Spleen (tissue), 11 donors: ENCODE data around the gene PLAA. TPM values are rescaled to one million over a fixed set of nuclear protein-coding genes. Genes with fewer than 3 reads are reported as not detected.
"Not testable (repeated sequence)": the region's sequence is repeated elsewhere in the genome, so short reads cannot be mapped to it uniquely, and the experiment has no call there.

Source experiments
- DNase-seq: peaks from one replicate; pipeline ENCODE4 v3.0.0-alpha.2; 2020
- H3K27ac ChIP-seq, 8 donors: fragments of 200-600 bp; sonication (generic) in 7 of 8; 1 replicate in 4 of 8; 2 replicates in 4 of 8; pipeline versions ENCODE4 v1.5.0 to v1.8.0; 2016 to 2021; ENCODE audit warnings: inconsistent platforms in 4 of 8, mild to moderate bottlenecking in 4 of 8, moderate library complexity in 1 of 8
- H3K27me3 ChIP-seq, 7 donors: fragments of 200-600 bp; sonication (generic) in 6 of 7; replicated peaks in 1 of 7; 1 replicate in 4 of 7; 2 replicates in 3 of 7; pipeline versions ENCODE4 v1.5.0 to v1.8.0; 2016 to 2021; ENCODE audit warnings: inconsistent platforms in 3 of 7, mild to moderate bottlenecking in 1 of 7
- H3K36me3 ChIP-seq, 6 donors: fragments of 200-600 bp; sonication (generic) in 5 of 6; 1 replicate in 4 of 6; 2 replicates in 2 of 6; pipeline versions ENCODE4 v1.5.0 to v1.8.0; 2016 to 2021; ENCODE audit warnings: inconsistent platforms in 2 of 6
- H3K4me1 ChIP-seq, 6 donors: fragments of 200-600 bp; sonication (generic) in 5 of 6; 1 replicate in 3 of 6; 2 replicates in 3 of 6; pipeline versions ENCODE4 v1.5.0 to v1.8.0; 2016 to 2021; ENCODE audit warnings: inconsistent platforms in 3 of 6
- H3K4me3 ChIP-seq, 8 donors: fragments of 200-600 bp; sonication (generic) in 7 of 8; 1 replicate in 4 of 8; 2 replicates in 4 of 8; pipeline versions ENCODE4 v1.5.0 to v1.8.0; 2016 to 2021; ENCODE audit warnings: inconsistent platforms in 4 of 8, mild to moderate bottlenecking in 4 of 8, moderate library complexity in 2 of 8
- H3K9me3 ChIP-seq, 8 donors: fragments of 200-600 bp; sonication (generic) in 7 of 8; 1 replicate in 4 of 8; 2 replicates in 4 of 8; pipeline versions ENCODE4 v1.5.0 to v1.8.0; 2016 to 2021; ENCODE audit warnings: inconsistent platforms in 4 of 8
- CTCF ChIP-seq, 11 experiments: fragments of 200-600 bp in 7 of 11; fragments of 450-650 bp in 4 of 11; sonication (generic) in 4 of 11; IDR thresholded peaks in 8 of 11; conservative IDR thresholded peaks in 3 of 11; 1 replicate in 7 of 11; 2 replicates in 4 of 11; pipeline versions ENCODE4 v1.4.0 to v1.8.0; 2016 to 2021; ENCODE audit warnings: antibody characterized with exemption in 11 of 11, inconsistent platforms in 4 of 11, mild to moderate bottlenecking in 1 of 11
- POLR2A ChIP-seq, 3 donors: fragments of 450-650 bp; IDR thresholded peaks; one replicate each; pipeline ENCODE4 v1.5.1; 2017; ENCODE audit warnings: antibody characterized with exemption in 3 of 3, mild to moderate bottlenecking in 1 of 3
- POLR2AphosphoS5 ChIP-seq, 3 donors: sonication (generic); formaldehyde crosslinking; IDR thresholded peaks; one replicate each; pipeline ENCODE4 v1.5.1; 2017; ENCODE audit warnings: antibody characterized with exemption in 3 of 3
- WGBS, 5 donors: extraction: QIAGEN DNeasy Blood & Tissue Kit in 3 of 5; methylation state at CpG; one replicate each; pipeline versions ENCODE4 v1.1.5 to v1.1.7; 2013 to 2018; 5-methylcytosine and 5-hydroxymethylcytosine counted together
- intact Hi-C: fragments of 100-400 bp; cut with DNase I; formaldehyde crosslinking; loops from one replicate; pipeline ENCODE4 v1.15.0; 2023; ENCODE audit warnings: low total_unique reads
- polyA plus RNA-seq, 3 donors: library from polyadenylated mRNA; stranded (reverse); fragments of 200-250 nt; gene quantifications; one replicate each; pipeline ENCODE4 v1.2.1, GENCODE V29; 2013
- total RNA-seq, 7 donors: library from RNA; depleted of rRNA in 3 of 7; stranded (reverse); fragments of >200 nt in 3 of 7; fragmentation: NEBNext Ultra II Directional in 4 of 7; extraction: Animal tissue kit (Norgen Biotek cat#: 25700) in 4 of 7; gene quantifications; one replicate each; pipeline versions ENCODE4 v1.1.0 to v1.2.1, GENCODE V29; 2016 to 2021
- donor health status: healthy with polysubstance abuse.
- donor health status: DM: no; HTN: no; CAD: no; lungs with moderate emphysema.
- donor health status: DM: no; HTN: no; CAD: no.
- donor health status: Bipolar disorder and iron deficiency.
- donor health status: healthy.
- donor health status: DM: no; HTN: no; CAD: no.
- donor health status: DM: yes; HTN: yes; CAD: no.

The PLAA gene
- total and polyA plus RNA-seq, 10 donors, result 6.2 to 34.5 (median 26.1) TPM

GRCh38 chr9:26888271-26888670 lies 58.8 kb downstream of the PLAA start:
- H3K27me3 ChIP-seq, result no peaks in the 10 kb centered on the region
- peaks cover 15 to 58% (median 35%) of the 10 kb centered on the region in 6 donors for H3K4me1 ChIP-seq
- no peak overlapping the region for H3K27ac ChIP-seq
- H3K36me3 ChIP-seq, result peaks cover 0 to 42% (median 17%) of the 10 kb centered on the region in 6 donors
- TF ChIP-seq CTCF (IDR thresholded peaks at IDR 0.05 in 8 of 11, conservative IDR thresholded peaks at IDR 0.05 in 3 of 11) (no peak), POLR2A (IDR thresholded peaks at IDR 0.05) (no peak), POLR2AphosphoS5 (IDR thresholded peaks at IDR 0.05) (no peak)
- no peak for DNase-seq
- 74 to 89% (median 83%) methylated on average over 1 of the region's 1 CpG for WGBS, 5 donors
- intact Hi-C loops, result no loop called here
- H3K9me3 ChIP-seq, result no peaks in the 10 kb centered on the region
- no peak overlapping the region for H3K4me3 ChIP-seq

GRCh38 chr9:26882154-26882553 lies 64.9 kb downstream of the PLAA start:
- Histone ChIP-seq H3K4me3 (no peak overlapping the region), H3K27ac (no peak overlapping the region), H3K36me3 (peaks cover 0 to 100% (median 63%) of the 10 kb centered on the region in 6 donors), H3K27me3 (no peaks in the 10 kb centered on the region), H3K4me1 (peaks cover 0 to 7% (median 0%) of the 10 kb centered on the region in 6 donors), H3K9me3 (peaks cover 0 to 31% (median 26%) of the 10 kb centered on the region in 8 donors)
- TF ChIP-seq POLR2A (IDR thresholded peaks at IDR 0.05) (no peak), CTCF (IDR thresholded peaks at IDR 0.05 in 8 of 11, conservative IDR thresholded peaks at IDR 0.05 in 3 of 11) (no peak), POLR2AphosphoS5 (IDR thresholded peaks at IDR 0.05) (no peak)
- DNase-seq, result no peak
- intact Hi-C loops, result no loop called here
- 93 to 100% (median 98%) methylated on average over 3 of the region's 3 CpGs for WGBS, 5 donors

- intact Hi-C loops, result no loop called here
- TF ChIP-seq POLR2AphosphoS5 (IDR thresholded peaks at IDR 0.05) (no peak), POLR2A (IDR thresholded peaks at IDR 0.05) (no peak), CTCF (IDR thresholded peaks at IDR 0.05 in 8 of 11, conservative IDR thresholded peaks at IDR 0.05 in 3 of 11) (no peak)
- peaks cover 0 to 95% (median 58%) of the 10 kb centered on the region in 6 donors for H3K36me3 ChIP-seq
- WGBS, 5 donors, result 85 to 100% (median 96%) methylated on average over 4 of the region's 4 CpGs
- H3K4me1 ChIP-seq, result no peaks in the 10 kb centered on the region
- H3K27me3 ChIP-seq, result no peaks in the 10 kb centered on the region
- no peak overlapping the region for H3K4me3 ChIP-seq
- H3K9me3 ChIP-seq, result peaks cover 0 to 32% (median 26%) of the 10 kb centered on the region in 8 donors
- no peak overlapping the region for H3K27ac ChIP-seq
- no peak for DNase-seq
Measured at GRCh38 chr9:26880262-26880661, 66.8 kb downstream of the PLAA start.

- H3K27ac ChIP-seq, intact Hi-C loops, DNase-seq, H3K4me1 ChIP-seq, H3K4me3 ChIP-seq, H3K27me3 ChIP-seq: not testable (repeated sequence)
- Histone ChIP-seq H3K9me3 (peaks cover 0 to 16% (median 13%) of the 10 kb centered on the region in 8 donors), H3K36me3 (peaks cover 0 to 62% (median 34%) of the 10 kb centered on the region in 6 donors)
- WGBS, 5 donors, result 90 to 97% (median 92%) methylated on average over 3 of the region's 3 CpGs
Measured at GRCh38 chr9:26875155-26875554, 71.9 kb downstream of the PLAA start.

- Histone ChIP-seq H3K27me3 (no peaks in the 10 kb centered on the region), H3K9me3 (no peaks in the 10 kb centered on the region), H3K4me1 (no peaks in the 10 kb centered on the region), H3K36me3 (peaks cover 0 to 61% (median 7%) of the 10 kb centered on the region in 6 donors), H3K27ac (no peak overlapping the region), H3K4me3 (no peak overlapping the region)
- TF ChIP-seq POLR2A (IDR thresholded peaks at IDR 0.05), result no peak
- no peak for TF ChIP-seq CTCF (IDR thresholded peaks at IDR 0.05 in 8 of 11, conservative IDR thresholded peaks at IDR 0.05 in 3 of 11)
- TF ChIP-seq POLR2AphosphoS5 (IDR thresholded peaks at IDR 0.05), result no peak
- intact Hi-C loops, result no loop called here
- no peak for DNase-seq
- 87 to 98% (median 94%) methylated on average over 8 of the region's 8 CpGs for WGBS, 5 donors
Measured at GRCh38 chr9:26870292-26870691, 76.8 kb downstream of the PLAA start.
